ENCODE results near the gene ARHGDIB. TPM values are rescaled to one million over a fixed set of nuclear protein-coding genes. Genes with fewer than 3 reads are reported as not detected.

Gene ARHGDIB
- total and polyA plus RNA-seq, 5 donors from 2014 or later, result 1,263 to 4,641 (median 3,646) TPM

DNA sequence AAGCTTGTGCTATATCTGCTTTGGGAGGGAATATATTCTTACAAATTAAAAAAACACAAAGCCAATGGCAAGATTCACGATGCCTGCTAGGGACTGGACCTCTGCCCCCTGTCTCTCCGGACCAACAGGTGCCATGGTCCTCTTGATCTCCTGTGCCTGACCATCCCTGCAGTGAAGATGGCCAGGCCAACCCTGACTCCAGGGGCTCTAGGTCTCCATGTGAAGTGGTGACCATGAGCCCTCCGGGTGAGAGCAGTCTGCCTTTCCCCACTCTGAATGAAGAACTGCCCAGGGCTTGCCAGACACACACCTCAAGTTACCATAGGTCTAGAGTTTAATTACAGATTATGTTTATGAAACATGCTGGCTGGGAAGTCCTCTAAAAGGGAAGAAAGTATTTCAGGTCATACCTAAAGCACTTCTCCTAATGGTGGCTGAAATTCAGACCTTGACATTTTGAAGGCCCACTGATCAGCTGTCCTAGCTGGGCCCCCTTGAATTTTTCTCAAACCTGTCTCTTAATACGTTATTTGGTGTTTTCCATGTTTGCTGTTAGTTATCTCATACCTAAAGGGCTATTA, 1.4 kb downstream of the ARHGDIB start:
- H3K27ac ChIP-seq (ENCODE audit: insufficient read depth, low read length, poor library complexity, severe bottlenecking), result peak overlapping the region; percentile 99
- H3K9me3 Mint-ChIP-seq, result no peaks in the 10 kb centered on the region
- H3K9me3 ChIP-seq (ENCODE audit: control insufficient read depth in 2 of 2, low read length in 2 of 2), result no peaks in the 10 kb centered on the region
- H3K36me3 ChIP-seq (ENCODE audit: control insufficient read depth, insufficient read depth, low read length), result peaks cover 22% of the 10 kb centered on the region
- peaks cover 65% of the 10 kb centered on the region for H3K4me1 ChIP-seq (ENCODE audit: control insufficient read depth, insufficient read depth, low read length, poor library complexity, severe bottlenecking)
- H3K4me1 Mint-ChIP-seq, result peaks cover 0 to 58% (median 33%) of the 10 kb centered on the region in 4 donors
- H3K36me3 Mint-ChIP-seq, result peaks cover 39% of the 10 kb centered on the region
- DNase-seq (no peak), ATAC-seq (ENCODE audit: low read depth in 2 of 2) (no peak)
- peak overlapping the region; percentile 95 to 97 (median 97) for H3K27ac Mint-ChIP-seq
- H3K4me3 ChIP-seq (ENCODE audit: low read depth, low read length), result peak overlapping the region; percentile 100
- no peaks in the 10 kb centered on the region for H3K27me3 ChIP-seq (ENCODE audit: control insufficient read depth, insufficient read depth, low read length)
- peaks cover 5% of the 10 kb centered on the region for H3K27me3 Mint-ChIP-seq
- peak overlapping the region; percentile 96 to 99 (median 99) for H3K4me3 Mint-ChIP-seq

- peaks cover 5% of the 10 kb centered on the region for H3K27me3 Mint-ChIP-seq
- H3K27ac Mint-ChIP-seq, result peak overlapping the region; percentile 95 to 97 (median 97)
- peaks cover 28% of the 10 kb centered on the region for H3K36me3 ChIP-seq (ENCODE audit: control insufficient read depth, insufficient read depth, low read length)
- H3K27ac ChIP-seq (ENCODE audit: insufficient read depth, low read length, poor library complexity, severe bottlenecking), result peak overlapping the region; percentile 99
- no peaks in the 10 kb centered on the region for H3K27me3 ChIP-seq (ENCODE audit: control insufficient read depth, insufficient read depth, low read length)
- ATAC-seq (ENCODE audit: low read depth in 2 of 2) (no peak), DNase-seq (no peak)
- peak overlapping the region; percentile 96 to 99 (median 99) for H3K4me3 Mint-ChIP-seq
- H3K36me3 Mint-ChIP-seq, result peaks cover 42% of the 10 kb centered on the region
- H3K4me1 Mint-ChIP-seq, result peaks cover 0 to 57% (median 30%) of the 10 kb centered on the region in 4 donors
- H3K9me3 ChIP-seq (ENCODE audit: control insufficient read depth in 2 of 2, low read length in 2 of 2), result no peaks in the 10 kb centered on the region
- H3K4me1 ChIP-seq (ENCODE audit: control insufficient read depth, insufficient read depth, low read length, poor library complexity, severe bottlenecking), result peaks cover 70% of the 10 kb centered on the region
- H3K4me3 ChIP-seq (ENCODE audit: low read depth, low read length), result peak overlapping the region; percentile 100
- H3K9me3 Mint-ChIP-seq, result no peaks in the 10 kb centered on the region
Observed at GRCh38 chr12:14959463-14959862, 1.9 kb downstream of the ARHGDIB start.

DNA sequence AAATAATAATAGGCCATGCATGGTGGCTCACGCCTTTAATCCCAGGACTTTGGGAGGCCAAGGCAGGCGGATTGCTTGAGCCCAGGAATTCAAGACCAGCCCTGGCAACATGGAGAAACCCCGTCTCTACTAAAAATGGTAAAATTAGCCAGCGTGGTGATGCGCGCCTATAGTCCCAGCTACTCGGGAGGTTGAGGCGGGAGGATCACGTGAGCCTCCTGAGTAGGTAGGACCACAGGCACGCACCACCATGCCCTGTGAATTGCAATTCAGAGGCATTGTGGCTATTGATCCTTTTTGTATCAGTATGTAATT, 2.3 kb downstream of the ARHGDIB start:
- Histone ChIP-seq H3K27ac (ENCODE audit: insufficient read depth, low read length, poor library complexity, severe bottlenecking) (peak overlapping the region; percentile 99), H3K9me3 (ENCODE audit: control insufficient read depth in 2 of 2, low read length in 2 of 2) (no peaks in the 10 kb centered on the region), H3K36me3 (ENCODE audit: control insufficient read depth, insufficient read depth, low read length) (peaks cover 32% of the 10 kb centered on the region), H3K27me3 (ENCODE audit: control insufficient read depth, insufficient read depth, low read length) (no peaks in the 10 kb centered on the region), H3K4me1 (ENCODE audit: control insufficient read depth, insufficient read depth, low read length, poor library complexity, severe bottlenecking) (peaks cover 74% of the 10 kb centered on the region), H3K4me3 (ENCODE audit: low read depth, low read length) (peak overlapping the region; percentile 100)
- Mint-ChIP-seq H3K4me1 (peaks cover 0 to 57% (median 34%) of the 10 kb centered on the region in 4 donors), H3K27me3 (peaks cover 5% of the 10 kb centered on the region), H3K27ac (peak overlapping the region; percentile 95 to 97 (median 97)), H3K36me3 (peaks cover 45% of the 10 kb centered on the region), H3K4me3 (peak overlapping the region; percentile 96 to 99 (median 99)), H3K9me3 (no peaks in the 10 kb centered on the region)
- no peak for ATAC-seq (ENCODE audit: low read depth in 2 of 2)
- DNase-seq, result peak in 2 of 3 donors; percentile 17 to 57

- H3K27me3 ChIP-seq (ENCODE audit: control insufficient read depth, insufficient read depth, low read length), result no peaks in the 10 kb centered on the region
- peaks cover 5% of the 10 kb centered on the region for H3K27me3 Mint-ChIP-seq
- H3K4me3 ChIP-seq (ENCODE audit: low read depth, low read length), result peak overlapping the region; percentile 100
- DNase-seq (peak in 2 of 3 donors; percentile 8 to 44), ATAC-seq (ENCODE audit: low read depth in 2 of 2) (no peak)
- H3K36me3 Mint-ChIP-seq, result peaks cover 49% of the 10 kb centered on the region
- H3K4me1 Mint-ChIP-seq, result peaks cover 0 to 57% (median 34%) of the 10 kb centered on the region in 4 donors
- peaks cover 77% of the 10 kb centered on the region for H3K4me1 ChIP-seq (ENCODE audit: control insufficient read depth, insufficient read depth, low read length, poor library complexity, severe bottlenecking)
- H3K9me3 ChIP-seq (ENCODE audit: control insufficient read depth in 2 of 2, low read length in 2 of 2), result no peaks in the 10 kb centered on the region
- H3K36me3 ChIP-seq (ENCODE audit: control insufficient read depth, insufficient read depth, low read length), result peaks cover 33% of the 10 kb centered on the region
- peak overlapping the region; percentile 96 to 99 (median 99) for H3K4me3 Mint-ChIP-seq
- peak overlapping the region; percentile 99 for H3K27ac ChIP-seq (ENCODE audit: insufficient read depth, low read length, poor library complexity, severe bottlenecking)
- H3K27ac Mint-ChIP-seq, result peak overlapping the region; percentile 95 to 97 (median 97)
- H3K9me3 Mint-ChIP-seq, result no peaks in the 10 kb centered on the region
Observed at GRCh38 chr12:14958361-14959125, 2.9 kb downstream of the ARHGDIB start.

DNA sequence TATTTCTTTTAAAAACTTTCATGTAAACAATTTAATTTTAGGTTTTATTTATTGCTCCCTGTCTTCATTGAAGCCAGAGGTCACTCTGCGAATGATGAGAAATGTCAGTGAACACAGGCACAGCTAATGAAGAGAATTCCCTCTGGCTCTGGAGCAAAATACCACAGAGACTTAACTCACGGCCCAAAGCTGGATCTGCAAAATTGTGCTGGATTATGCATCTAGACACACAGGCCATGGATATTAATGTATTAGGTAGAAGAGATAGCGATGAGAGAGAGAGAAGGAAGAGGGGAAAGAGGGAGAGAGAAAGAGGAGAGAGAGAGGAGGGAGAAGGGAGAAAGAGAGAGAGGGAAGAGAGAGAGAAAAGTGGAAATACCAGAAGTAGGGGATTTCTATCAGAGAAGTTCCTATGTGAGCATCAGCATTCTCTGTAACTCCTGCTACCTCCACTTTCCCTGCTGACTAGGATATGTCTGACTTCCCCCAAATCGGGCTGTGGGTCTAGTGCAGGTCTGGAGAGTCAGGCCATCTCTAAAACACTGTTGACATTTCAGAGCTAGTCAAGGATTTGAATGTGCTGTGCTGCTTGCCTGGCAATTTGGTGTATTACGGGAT, 3.7 kb downstream of the ARHGDIB start:
- H3K27me3 Mint-ChIP-seq, result peaks cover 5% of the 10 kb centered on the region
- H3K36me3 ChIP-seq (ENCODE audit: control insufficient read depth, insufficient read depth, low read length), result peaks cover 33% of the 10 kb centered on the region
- no peaks in the 10 kb centered on the region for H3K9me3 Mint-ChIP-seq
- peak overlapping the region; percentile 100 for H3K4me3 ChIP-seq (ENCODE audit: low read depth, low read length)
- peaks cover 0 to 58% (median 36%) of the 10 kb centered on the region in 4 donors for H3K4me1 Mint-ChIP-seq
- no peaks in the 10 kb centered on the region for H3K9me3 ChIP-seq (ENCODE audit: control insufficient read depth in 2 of 2, low read length in 2 of 2)
- H3K27ac ChIP-seq (ENCODE audit: insufficient read depth, low read length, poor library complexity, severe bottlenecking), result peak overlapping the region; percentile 99
- ATAC-seq (ENCODE audit: low read depth in 2 of 2) (no peak), DNase-seq (no peak)
- H3K27me3 ChIP-seq (ENCODE audit: control insufficient read depth, insufficient read depth, low read length), result no peaks in the 10 kb centered on the region
- H3K4me1 ChIP-seq (ENCODE audit: control insufficient read depth, insufficient read depth, low read length, poor library complexity, severe bottlenecking), result peaks cover 77% of the 10 kb centered on the region
- peaks cover 49% of the 10 kb centered on the region for H3K36me3 Mint-ChIP-seq
- peak overlapping the region; percentile 96 to 99 (median 99) for H3K4me3 Mint-ChIP-seq
- peak overlapping the region; percentile 95 to 97 (median 97) for H3K27ac Mint-ChIP-seq

- peak overlapping the region; percentile 100 for H3K4me3 ChIP-seq (ENCODE audit: low read depth, low read length)
- ATAC-seq (ENCODE audit: low read depth in 2 of 2), result no peak
- H3K4me1 Mint-ChIP-seq, result peaks cover 6 to 58% (median 39%) of the 10 kb centered on the region in 4 donors
- H3K27ac ChIP-seq (ENCODE audit: insufficient read depth, low read length, poor library complexity, severe bottlenecking), result peak overlapping the region; percentile 99
- no peak for DNase-seq
- peaks cover 33% of the 10 kb centered on the region for H3K36me3 ChIP-seq (ENCODE audit: control insufficient read depth, insufficient read depth, low read length)
- peaks cover 77% of the 10 kb centered on the region for H3K4me1 ChIP-seq (ENCODE audit: control insufficient read depth, insufficient read depth, low read length, poor library complexity, severe bottlenecking)
- H3K27ac Mint-ChIP-seq, result peak overlapping the region; percentile 95 to 97 (median 97)
- peaks cover 5% of the 10 kb centered on the region for H3K27me3 Mint-ChIP-seq
- no peaks in the 10 kb centered on the region for H3K9me3 ChIP-seq (ENCODE audit: control insufficient read depth in 2 of 2, low read length in 2 of 2)
- peak overlapping the region; percentile 96 to 99 (median 99) for H3K4me3 Mint-ChIP-seq
- H3K36me3 Mint-ChIP-seq, result peaks cover 53% of the 10 kb centered on the region
- no peaks in the 10 kb centered on the region for H3K27me3 ChIP-seq (ENCODE audit: control insufficient read depth, insufficient read depth, low read length)
- H3K9me3 Mint-ChIP-seq, result no peaks in the 10 kb centered on the region
Observed at GRCh38 chr12:14956905-14957304, 4.5 kb downstream of the ARHGDIB start.

GRCh38 chr12:14956024-14956891, 5.1 kb downstream of the ARHGDIB start:
- Mint-ChIP-seq H3K36me3 (peaks cover 59% of the 10 kb centered on the region), H3K4me3 (peak overlapping the region; percentile 96 to 99 (median 99)), H3K27ac (peak overlapping the region; percentile 95 to 97 (median 97)), H3K27me3 (peaks cover 2% of the 10 kb centered on the region), H3K9me3 (no peaks in the 10 kb centered on the region), H3K4me1 (peaks cover 11 to 61% (median 42%) of the 10 kb centered on the region in 4 donors)
- H3K36me3 ChIP-seq (ENCODE audit: control insufficient read depth, insufficient read depth, low read length), result peaks cover 33% of the 10 kb centered on the region
- H3K27ac ChIP-seq (ENCODE audit: insufficient read depth, low read length, poor library complexity, severe bottlenecking), result peak overlapping the region; percentile 99
- H3K4me1 ChIP-seq (ENCODE audit: control insufficient read depth, insufficient read depth, low read length, poor library complexity, severe bottlenecking), result peaks cover 79% of the 10 kb centered on the region
- H3K9me3 ChIP-seq (ENCODE audit: control insufficient read depth in 2 of 2, low read length in 2 of 2), result no peaks in the 10 kb centered on the region
- ATAC-seq (ENCODE audit: low read depth in 2 of 2), result no peak
- H3K27me3 ChIP-seq (ENCODE audit: control insufficient read depth, insufficient read depth, low read length), result no peaks in the 10 kb centered on the region
- H3K4me3 ChIP-seq (ENCODE audit: low read depth, low read length), result peak overlapping the region; percentile 100
- peak in 1 of 3 donors; percentile 60 for DNase-seq
